C4-2B (cell line): ENCODE measurements around the gene SLC25A47.
"Not testable (repeated sequence)": the region's sequence is repeated elsewhere in the genome, so short reads cannot be mapped to it uniquely, and the experiment has no call there.

ENCODE experiments used
- CTCF ChIP-seq: fragments of 450-650 bp; conservative IDR thresholded peaks from 2 replicates; pipeline ENCODE4 v1.5.1; 2017; ENCODE audit warnings: mild to moderate bottlenecking
- ZFX ChIP-seq: fragments of 450-650 bp; IDR thresholded peaks from 2 replicates; pipeline ENCODE4 v1.6.1; 2017

DNA sequence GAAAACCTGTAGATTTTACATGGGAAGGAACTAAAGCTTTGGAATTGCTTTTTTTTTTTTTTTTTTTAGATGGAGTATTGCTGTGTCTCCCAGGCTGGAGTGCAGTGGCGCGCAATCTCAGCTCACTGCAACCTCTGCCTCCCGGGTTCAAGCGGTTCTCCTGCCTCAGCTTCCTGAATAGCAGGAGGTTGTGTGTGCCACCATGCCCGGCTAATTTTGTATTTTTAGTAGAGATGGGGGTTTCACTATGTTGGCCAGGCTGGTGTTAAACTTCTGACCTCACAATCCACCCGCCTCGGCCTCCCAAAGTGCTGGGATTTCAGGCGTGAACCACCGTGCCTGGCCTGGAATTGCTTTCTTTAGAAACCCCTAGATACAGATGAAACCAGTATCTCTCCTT is 39.7 kb upstream of the SLC25A47 start:
- TF ChIP-seq CTCF, ZFX: not testable (repeated sequence)
